Activated naive CD4-positive, alpha-beta T cell treated with anti-CD3 and anti-CD28 coated beads, Interleukin-2, amount 50 U/mL, for 16 hours (primary cell): ENCODE results near the gene SLC39A2.
A peak's percentile ranks its signal among the peaks of the same experiment; 100 is the strongest.
"Not testable (repeated sequence)": the region's sequence is repeated elsewhere in the genome, so short reads cannot be mapped to it uniquely, and the experiment has no call there.

Source experiments
- DNase-seq: peaks from one replicate; pipeline ENCODE4 v3.0.0-alpha.2; 2020

SLC39A2 gene

GRCh38 chr14:20997564-20997963 is 1.5 kb upstream of the SLC39A2 start:
- no peak for DNase-seq

GRCh38 chr14:20998139-20998538 is 954 bp upstream of the SLC39A2 start:
- DNase-seq: no peak

GRCh38 chr14:20999591-20999990 is 498 bp downstream of the SLC39A2 start:
- DNase-seq: no peak

GRCh38 chr14:21001218-21001617 is 2.1 kb downstream of the SLC39A2 start:
- no peak for DNase-seq

- DNase-seq: no peak
These were observed 4.8 kb downstream of the SLC39A2 start for GRCh38 chr14:21003788-21004346.

- not testable (repeated sequence) for DNase-seq
These were observed 10.6 kb downstream of the SLC39A2 start for GRCh38 chr14:21009721-21010120.

GRCh38 chr14:21011136-21011535 is 12.0 kb downstream of the SLC39A2 start:
- DNase-seq: no peak

GRCh38 chr14:21014761-21015190 is 15.7 kb downstream of the SLC39A2 start:
- peak; percentile 79 for DNase-seq

GRCh38 chr14:21015312-21015711 is 16.2 kb downstream of the SLC39A2 start:
- DNase-seq: no peak

GRCh38 chr14:21016413-21017190 is 17.5 kb downstream of the SLC39A2 start:
- no peak for DNase-seq

GRCh38 chr14:21017528-21018245 is 18.6 kb downstream of the SLC39A2 start:
- no peak for DNase-seq

- DNase-seq: no peak
These were observed 19.2 kb downstream of the SLC39A2 start for GRCh38 chr14:21018286-21018685.

GRCh38 chr14:21018781-21019180 is 19.7 kb downstream of the SLC39A2 start:
- DNase-seq: no peak

- DNase-seq: no peak
These were observed 20.3 kb downstream of the SLC39A2 start for GRCh38 chr14:21019366-21019765.

- DNase-seq: no peak
These were observed 22.0 kb downstream of the SLC39A2 start for GRCh38 chr14:21020977-21021545.

- no peak for DNase-seq
These were observed 23.6 kb downstream of the SLC39A2 start for GRCh38 chr14:21022686-21023085.

GRCh38 chr14:21023174-21023573 is 24.1 kb downstream of the SLC39A2 start:
- no peak for DNase-seq

GRCh38 chr14:21023817-21024584 is 24.9 kb downstream of the SLC39A2 start:
- peak; percentile 18 for DNase-seq

GRCh38 chr14:21024585-21025370 is 25.7 kb downstream of the SLC39A2 start, which contains the start of gene NDRG2:
Gene NDRG2, minus strand, starts transcription at chr14:21025061. Its CDS starts 1,746 bp downstream, at chr14:21023315.
- DNase-seq: peak; percentile 70

- DNase-seq: no peak
These were observed 26.5 kb downstream of the SLC39A2 start for GRCh38 chr14:21025371-21026273.
